Measurements from ENCODE around the gene B3GALNT1.

B3GALNT1 gene

GRCh38 chr3:161104561-161105551 is at the start of gene B3GALNT1:
Gene B3GALNT1 (minus strand): TSS chr3:161105349. CDS start chr3:161086754, 18,595 bp downstream.
- peak; percentile 73 for DNase-seq (ENCODE audit: low spot score)

- DNase-seq (ENCODE audit: low spot score) = no peak
Measured at GRCh38 chr3:161153480-161153879, 48.3 kb upstream of the B3GALNT1 start.

GRCh38 chr3:161150001-161150525 is 44.9 kb upstream of the B3GALNT1 start:
- DNase-seq (ENCODE audit: low spot score) = no peak

- peak; percentile 23 for DNase-seq (ENCODE audit: low spot score)
Measured at GRCh38 chr3:161149529-161149928, 44.4 kb upstream of the B3GALNT1 start.

- DNase-seq (ENCODE audit: low spot score) = no peak
Measured at GRCh38 chr3:161148832-161149475, 43.8 kb upstream of the B3GALNT1 start.

- DNase-seq (ENCODE audit: low spot score) = no peak
Measured at GRCh38 chr3:161142486-161142885, 37.3 kb upstream of the B3GALNT1 start.

GRCh38 chr3:161139686-161140085 is 34.5 kb upstream of the B3GALNT1 start:
- no peak for DNase-seq (ENCODE audit: low spot score)

- DNase-seq (ENCODE audit: low spot score) = no peak
Measured at GRCh38 chr3:161137260-161137659, 32.1 kb upstream of the B3GALNT1 start.

GRCh38 chr3:161132391-161132790 is 27.2 kb upstream of the B3GALNT1 start:
- DNase-seq (ENCODE audit: low spot score) = no peak

GRCh38 chr3:161126495-161126894 is 21.3 kb upstream of the B3GALNT1 start:
- DNase-seq (ENCODE audit: low spot score) = no peak

- no peak for DNase-seq (ENCODE audit: low spot score)
Measured at GRCh38 chr3:161117646-161118045, 12.5 kb upstream of the B3GALNT1 start.

GRCh38 chr3:161108840-161109239 is 3.7 kb upstream of the B3GALNT1 start:
- DNase-seq (ENCODE audit: low spot score) = peak; percentile 21

- no peak for DNase-seq (ENCODE audit: low spot score)
Measured at GRCh38 chr3:161107311-161107710, 2.2 kb upstream of the B3GALNT1 start.

- DNase-seq (ENCODE audit: low spot score) = no peak
Measured at GRCh38 chr3:161103776-161104385, 1.3 kb downstream of the B3GALNT1 start.

GRCh38 chr3:161101609-161102008 is 3.5 kb downstream of the B3GALNT1 start:
- no peak for DNase-seq (ENCODE audit: low spot score)

GRCh38 chr3:161100994-161101393 is 4.2 kb downstream of the B3GALNT1 start:
- no peak for DNase-seq (ENCODE audit: low spot score)

- DNase-seq (ENCODE audit: low spot score) = no peak
Measured at GRCh38 chr3:161096771-161097367, 8.3 kb downstream of the B3GALNT1 start.

GRCh38 chr3:161093895-161094294 is 11.3 kb downstream of the B3GALNT1 start:
- no peak for DNase-seq (ENCODE audit: low spot score)

- DNase-seq (ENCODE audit: low spot score) = no peak
Measured at GRCh38 chr3:161084277-161084676, 20.9 kb downstream of the B3GALNT1 start.

GRCh38 chr3:161083131-161083530 is 22.0 kb downstream of the B3GALNT1 start:
- DNase-seq (ENCODE audit: low spot score) = no peak

- DNase-seq (ENCODE audit: low spot score) = no peak
Measured at GRCh38 chr3:161082063-161082462, 23.1 kb downstream of the B3GALNT1 start.

GRCh38 chr3:161081633-161082032 is 23.5 kb downstream of the B3GALNT1 start:
- DNase-seq (ENCODE audit: low spot score) = no peak

Measured in hepatic stellate cell (primary cell).